Fibroblast of lung (primary cell): Measurements from ENCODE around the gene TNRC6A. TPM values are rescaled to one million over a fixed set of nuclear protein-coding genes. Genes with fewer than 3 reads are reported as not detected.
A peak's percentile ranks its signal among the peaks of the same experiment; 100 is the strongest.
"Not testable (repeated sequence)": the region's sequence is repeated elsewhere in the genome, so short reads cannot be mapped to it uniquely, and the experiment has no call there.

Experiments
- DNase-seq, 2 donors: peaks; one replicate each; pipeline versions ENCODE4 v3.0.0 to v3.0.0-alpha.2; 2010; ENCODE audit warnings: low read depth in 2 of 2
- H2AFZ ChIP-seq: 2 replicates; pipeline ENCODE4 v1.5.1; 2012; ENCODE audit warnings: low read length, control low read depth, inconsistent platforms
- H3K27ac ChIP-seq: 2 replicates; pipeline ENCODE4 v1.5.1; 2011; ENCODE audit warnings: low read length, control low read depth; ENCODE audit not compliant: insufficient read depth
- H3K27me3 ChIP-seq: 2 replicates; pipeline ENCODE4 v1.5.1; 2011; ENCODE audit warnings: mild to moderate bottlenecking, low read length; ENCODE audit not compliant: control insufficient read depth, insufficient read depth
- H3K36me3 ChIP-seq: 2 replicates; pipeline ENCODE4 v1.5.1; 2011; ENCODE audit warnings: low read length; ENCODE audit not compliant: control insufficient read depth, insufficient read depth
- H3K4me1 ChIP-seq: 2 replicates; pipeline ENCODE4 v1.5.1; 2011; ENCODE audit warnings: low read length; ENCODE audit not compliant: control insufficient read depth, insufficient read depth; ENCODE audit errors: extremely low read depth
- H3K4me2 ChIP-seq: 2 replicates; pipeline ENCODE4 v1.5.1; 2011; ENCODE audit warnings: low read length, control low read depth; ENCODE audit not compliant: insufficient read depth; ENCODE audit errors: extremely low read depth
- H3K4me3 ChIP-seq, 4 experiments: fragments of 200-600 bp in 1 of 4; sonication (generic) in 1 of 4; replicated peaks in 1 of 4; 2 replicates each; pipeline ENCODE4 v1.5.1; 2011 to 2016; ENCODE audit warnings: low read length in 4 of 4, low read depth in 3 of 4, mild to moderate bottlenecking in 3 of 4, control low read depth in 2 of 4, inconsistent platforms in 1 of 4, mixed read lengths in 1 of 4; ENCODE audit not compliant: insufficient read depth in 1 of 4; ENCODE audit errors: control extremely low read depth in 1 of 4
- H3K79me2 ChIP-seq: 2 replicates; pipeline ENCODE4 v1.5.1; 2012; ENCODE audit warnings: mild to moderate bottlenecking, low read length, inconsistent platforms; ENCODE audit not compliant: control insufficient read depth, insufficient read depth
- H3K9ac ChIP-seq: 2 replicates; pipeline ENCODE4 v1.5.1; 2011; ENCODE audit warnings: mild to moderate bottlenecking, low read length, control low read depth; ENCODE audit not compliant: insufficient read depth
- H3K9me3 ChIP-seq: 2 replicates; pipeline ENCODE4 v1.5.1; 2012; ENCODE audit warnings: low read depth, low read length; ENCODE audit not compliant: control insufficient read depth, insufficient read depth
- H4K20me1 ChIP-seq: 2 replicates; pipeline ENCODE4 v1.5.1; 2011; ENCODE audit warnings: low read length; ENCODE audit not compliant: control insufficient read depth, insufficient read depth; ENCODE audit errors: extremely low read depth
- EZH2 ChIP-seq: IDR thresholded peaks from 2 replicates; pipeline ENCODE4 v1.5.1; 2012; ENCODE audit warnings: low read length, control low read depth, mild to moderate bottlenecking; ENCODE audit errors: missing control alignments
- polyA plus RNA-seq, 2 donors: library from polyadenylated mRNA; depleted of rRNA in 1 of 2; stranded (reverse) in 1 of 2; unstranded in 1 of 2; fragments of >200 nt; gene quantifications; 2 replicates each; pipeline ENCODE4 v1.2.1, GENCODE V29; 2011 to 2012; ENCODE audit warnings: missing spikeins in 1 of 2
- total RNA-seq: library from RNA; depleted of rRNA; stranded (reverse); fragments of >200 nt; gene quantifications from 2 replicates; pipeline ENCODE4 v1.2.1, GENCODE V29; 2014
- TF ChIP-seq, protein P1 (sequence below), 2 donors: IDR thresholded peaks in 1 of 2; conservative IDR thresholded peaks in 1 of 2; 1 replicate in 1 of 2; 2 replicates in 1 of 2; pipeline ENCODE4 v1.5.1; 2011 to 2012; ENCODE audit warnings: low read length in 2 of 2, control low read depth in 1 of 2, inconsistent platforms in 1 of 2, low read depth in 1 of 2, mild to moderate bottlenecking in 1 of 2

Gene TNRC6A
- total and polyA plus RNA-seq, 2 donors (not counting 1 experiment from before 2014, with no cell fraction given): 49.4 to 51.5 TPM

- peaks cover 11% of the 10 kb centered on the region for H3K4me1 ChIP-seq
- no peak overlapping the region for H3K4me3 ChIP-seq
- H4K20me1 ChIP-seq: no peaks in the 10 kb centered on the region
- H2AFZ ChIP-seq: no peak overlapping the region
- H3K9ac ChIP-seq: no peak overlapping the region
- H3K36me3 ChIP-seq: no peaks in the 10 kb centered on the region
- H3K4me2 ChIP-seq: no peak overlapping the region
- DNase-seq: no peak
- no peaks in the 10 kb centered on the region for H3K9me3 ChIP-seq
- H3K27me3 ChIP-seq: no peaks in the 10 kb centered on the region
- no peaks in the 10 kb centered on the region for H3K79me2 ChIP-seq
- TF ChIP-seq, protein P1, sequence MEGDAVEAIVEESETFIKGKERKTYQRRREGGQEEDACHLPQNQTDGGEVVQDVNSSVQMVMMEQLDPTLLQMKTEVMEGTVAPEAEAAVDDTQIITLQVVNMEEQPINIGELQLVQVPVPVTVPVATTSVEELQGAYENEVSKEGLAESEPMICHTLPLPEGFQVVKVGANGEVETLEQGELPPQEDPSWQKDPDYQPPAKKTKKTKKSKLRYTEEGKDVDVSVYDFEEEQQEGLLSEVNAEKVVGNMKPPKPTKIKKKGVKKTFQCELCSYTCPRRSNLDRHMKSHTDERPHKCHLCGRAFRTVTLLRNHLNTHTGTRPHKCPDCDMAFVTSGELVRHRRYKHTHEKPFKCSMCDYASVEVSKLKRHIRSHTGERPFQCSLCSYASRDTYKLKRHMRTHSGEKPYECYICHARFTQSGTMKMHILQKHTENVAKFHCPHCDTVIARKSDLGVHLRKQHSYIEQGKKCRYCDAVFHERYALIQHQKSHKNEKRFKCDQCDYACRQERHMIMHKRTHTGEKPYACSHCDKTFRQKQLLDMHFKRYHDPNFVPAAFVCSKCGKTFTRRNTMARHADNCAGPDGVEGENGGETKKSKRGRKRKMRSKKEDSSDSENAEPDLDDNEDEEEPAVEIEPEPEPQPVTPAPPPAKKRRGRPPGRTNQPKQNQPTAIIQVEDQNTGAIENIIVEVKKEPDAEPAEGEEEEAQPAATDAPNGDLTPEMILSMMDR (conservative IDR thresholded peaks at IDR 0.05 in 1 of 2, IDR thresholded peaks at IDR 0.05 in 1 of 2; ENCODE audit: low read depth in 1 of 2, low read length in 2 of 2): no peak
- TF ChIP-seq EZH2: no peak
- H3K27ac ChIP-seq: no peak overlapping the region
These were observed 30.2 kb upstream of the TNRC6A start for GRCh38 chr16:24699151-24699723.

GRCh38 chr16:24700549-24701392, 28.7 kb upstream of the TNRC6A start:
- Histone ChIP-seq H3K27me3 (no peaks in the 10 kb centered on the region), H3K4me3 (no peak overlapping the region), H4K20me1 (no peaks in the 10 kb centered on the region), H3K4me2 (no peak overlapping the region), H3K79me2 (no peaks in the 10 kb centered on the region), H2AFZ (no peak overlapping the region), H3K9me3 (no peaks in the 10 kb centered on the region), H3K36me3 (no peaks in the 10 kb centered on the region), H3K27ac (peak overlapping the region; percentile 69), H3K4me1 (peaks cover 11% of the 10 kb centered on the region), H3K9ac (no peak overlapping the region)
- DNase-seq: peak; percentile 99
- TF ChIP-seq, protein P1 (conservative IDR thresholded peaks at IDR 0.05 in 1 of 2, IDR thresholded peaks at IDR 0.05 in 1 of 2; ENCODE audit: low read depth in 1 of 2, low read length in 2 of 2): peak; percentile 36 to 57
- TF ChIP-seq EZH2: no peak

DNA sequence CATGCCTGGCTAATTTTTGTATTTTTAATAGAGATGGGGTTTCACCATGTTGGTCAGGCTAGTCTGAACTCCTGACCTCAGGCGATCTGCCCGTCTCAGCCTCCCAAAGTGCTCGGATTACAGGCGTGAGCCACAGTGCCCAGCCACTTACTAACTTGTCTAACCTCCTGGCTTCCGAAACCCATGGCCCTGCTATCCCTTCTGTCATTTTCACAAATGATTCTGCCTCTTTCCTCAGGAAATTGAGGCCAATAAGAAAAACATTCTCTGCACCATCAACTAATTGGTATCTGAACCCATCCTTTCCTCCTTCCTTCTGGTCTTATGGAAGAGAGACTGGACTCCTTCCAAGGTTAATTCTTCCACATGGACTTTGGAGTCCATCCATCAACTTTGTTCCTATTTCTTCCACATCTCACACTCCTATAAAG, 27.9 kb upstream of the TNRC6A start:
- H3K9ac ChIP-seq: no peak overlapping the region

DNA sequence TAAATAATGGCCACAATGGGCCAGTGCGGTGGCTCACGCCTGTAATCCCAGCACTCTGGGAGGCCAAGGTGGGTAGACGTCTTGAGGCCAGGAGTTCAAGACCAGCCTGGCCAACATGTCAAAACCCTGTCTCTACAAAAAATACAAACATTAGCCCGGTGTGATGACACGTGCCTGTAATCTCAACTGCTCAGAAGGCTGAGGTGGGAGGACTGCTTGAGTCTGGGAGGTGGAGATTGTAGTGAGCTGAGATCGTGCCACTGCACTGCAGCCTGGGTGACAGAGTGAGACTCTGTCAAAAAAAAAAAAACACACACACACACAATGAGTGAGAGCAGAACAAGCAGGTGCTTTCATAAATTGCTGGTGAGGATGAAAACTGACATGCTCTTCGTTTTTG, 21.7 kb upstream of the TNRC6A start:
- H3K9me3 ChIP-seq, H2AFZ ChIP-seq, H3K36me3 ChIP-seq, H3K9ac ChIP-seq, H4K20me1 ChIP-seq, H3K4me2 ChIP-seq, H3K27ac ChIP-seq, H3K27me3 ChIP-seq, H3K4me1 ChIP-seq, DNase-seq, H3K79me2 ChIP-seq, H3K4me3 ChIP-seq: not testable (repeated sequence)

More for the DNA sequence above, 27.9 kb upstream of the TNRC6A start:
- Histone ChIP-seq H3K27me3 (no peaks in the 10 kb centered on the region), H2AFZ (peak overlapping the region; percentile 2), H3K36me3 (no peaks in the 10 kb centered on the region), H3K27ac (peak overlapping the region; percentile 48), H3K79me2 (no peaks in the 10 kb centered on the region), H3K4me1 (peaks cover 11% of the 10 kb centered on the region), H3K4me3 (peak overlapping the region in 1 of 4 experiments; percentile 7), H4K20me1 (no peaks in the 10 kb centered on the region), H3K4me2 (peak overlapping the region; percentile 28), H3K9me3 (no peaks in the 10 kb centered on the region)
- peak; percentile 71 to 86 for DNase-seq
- no peak for TF ChIP-seq EZH2
- TF ChIP-seq, protein P1 (conservative IDR thresholded peaks at IDR 0.05 in 1 of 2, IDR thresholded peaks at IDR 0.05 in 1 of 2; ENCODE audit: low read depth in 1 of 2, low read length in 2 of 2): no peak
